Measurements from ENCODE around the gene CAMK1G. TPM values are rescaled to one million over a fixed set of nuclear protein-coding genes. Genes with fewer than 3 reads are reported as not detected.

The CAMK1G gene
- total RNA-seq, 1 experiment from 2014 or later, result not detected

DNA sequence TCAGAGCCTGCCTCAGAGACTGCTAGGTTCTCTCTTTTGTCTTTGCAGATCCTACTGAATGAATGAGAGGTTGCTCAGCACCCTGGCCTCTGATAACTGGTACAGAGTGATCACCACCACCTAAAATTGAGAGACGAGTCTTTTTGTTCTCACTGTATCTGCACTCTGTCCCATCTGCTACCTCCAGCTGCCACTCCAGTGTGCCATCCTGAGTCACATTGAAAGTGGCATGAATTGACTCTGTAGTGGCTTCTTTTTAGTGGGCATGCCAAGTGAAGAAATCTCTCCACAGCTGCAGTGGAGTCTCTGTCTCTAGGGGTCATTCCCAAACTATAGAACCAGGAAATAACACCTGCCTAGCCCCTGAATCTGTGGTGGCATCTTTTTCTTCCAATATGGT, 14.7 kb downstream of the CAMK1G start:
- POLR2A ChIA-PET, result no interaction called here
- Histone ChIP-seq H3K27ac (ENCODE audit: low read depth, low read length) (no peak overlapping the region), H3K4me1 (ENCODE audit: control insufficient read depth in 1 of 2, insufficient read depth in 2 of 2, low read length in 2 of 2) (0 out of 4 replicates have a peak, but pooled peaks cover 0 to 6% of the 10 kb centered on the region in 2 experiments), H3K27me3 (ENCODE audit: insufficient read depth, low read length) (no peaks in the 10 kb centered on the region), H4K20me1 (ENCODE audit: insufficient read depth) (no peaks in the 10 kb centered on the region), H3K4me3 (replicated peaks in 1 of 2; ENCODE audit: low read depth in 1 of 2, low read length in 2 of 2) (no peak overlapping the region), H3K9me3 (ENCODE audit: control insufficient read depth in 1 of 2, insufficient read depth in 1 of 2, low read depth in 1 of 2, low read length in 2 of 2) (no peaks in the 10 kb centered on the region), H3K79me2 (ENCODE audit: insufficient read depth, low read length) (no peaks in the 10 kb centered on the region), H3K4me2 (ENCODE audit: low read length) (no peak overlapping the region), H3K36me3 (ENCODE audit: control insufficient read depth in 1 of 2, insufficient read depth in 2 of 2, low read length in 2 of 2) (no peaks in the 10 kb centered on the region), H3K9ac (ENCODE audit: low read length) (no peak overlapping the region), H3K9me2 (ENCODE audit: insufficient read depth) (no peaks in the 10 kb centered on the region), H2AFZ (ENCODE audit: low read depth, low read length, poor library complexity, severe bottlenecking) (no peak overlapping the region)
- no peak for TF ChIP-seq ZNF274 (IDR thresholded peaks at IDR 0.05; ENCODE audit: low read depth, low read length)
- TF ChIP-seq POLR2AphosphoS5 (IDR thresholded peaks at IDR 0.05; ENCODE audit: low read depth, low read length), result no peak
- no peak for TF ChIP-seq FOSL1 (IDR thresholded peaks at IDR 0.05; ENCODE audit: low read depth)
- no peak for TF ChIP-seq CBX3 (IDR thresholded peaks at IDR 0.05; ENCODE audit: low read depth)
- TF ChIP-seq, protein P1, sequence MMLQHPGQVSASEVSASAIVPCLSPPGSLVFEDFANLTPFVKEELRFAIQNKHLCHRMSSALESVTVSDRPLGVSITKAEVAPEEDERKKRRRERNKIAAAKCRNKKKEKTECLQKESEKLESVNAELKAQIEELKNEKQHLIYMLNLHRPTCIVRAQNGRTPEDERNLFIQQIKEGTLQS (IDR thresholded peaks at IDR 0.05), result no peak
- TF ChIP-seq, protein P2, sequence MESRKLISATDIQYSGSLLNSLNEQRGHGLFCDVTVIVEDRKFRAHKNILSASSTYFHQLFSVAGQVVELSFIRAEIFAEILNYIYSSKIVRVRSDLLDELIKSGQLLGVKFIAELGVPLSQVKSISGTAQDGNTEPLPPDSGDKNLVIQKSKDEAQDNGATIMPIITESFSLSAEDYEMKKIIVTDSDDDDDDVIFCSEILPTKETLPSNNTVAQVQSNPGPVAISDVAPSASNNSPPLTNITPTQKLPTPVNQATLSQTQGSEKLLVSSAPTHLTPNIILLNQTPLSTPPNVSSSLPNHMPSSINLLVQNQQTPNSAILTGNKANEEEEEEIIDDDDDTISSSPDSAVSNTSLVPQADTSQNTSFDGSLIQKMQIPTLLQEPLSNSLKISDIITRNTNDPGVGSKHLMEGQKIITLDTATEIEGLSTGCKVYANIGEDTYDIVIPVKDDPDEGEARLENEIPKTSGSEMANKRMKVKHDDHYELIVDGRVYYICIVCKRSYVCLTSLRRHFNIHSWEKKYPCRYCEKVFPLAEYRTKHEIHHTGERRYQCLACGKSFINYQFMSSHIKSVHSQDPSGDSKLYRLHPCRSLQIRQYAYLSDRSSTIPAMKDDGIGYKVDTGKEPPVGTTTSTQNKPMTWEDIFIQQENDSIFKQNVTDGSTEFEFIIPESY (IDR thresholded peaks at IDR 0.05; ENCODE audit: extremely low read depth, insufficient replicate concordance, low read length), result no peak
- no peak for TF ChIP-seq POLR2A (IDR thresholded peaks at IDR 0.05; ENCODE audit: borderline replicate concordance, extremely low read depth, insufficient read depth, insufficient read length)
- TF ChIP-seq, protein P3, sequence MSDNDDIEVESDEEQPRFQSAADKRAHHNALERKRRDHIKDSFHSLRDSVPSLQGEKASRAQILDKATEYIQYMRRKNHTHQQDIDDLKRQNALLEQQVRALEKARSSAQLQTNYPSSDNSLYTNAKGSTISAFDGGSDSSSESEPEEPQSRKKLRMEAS (IDR thresholded peaks at IDR 0.05), result no peak
- TF ChIP-seq EZH2 (IDR thresholded peaks at IDR 0.05), result no peak
- DNase-seq (ENCODE audit: low read depth, low spot score) (no peak), ATAC-seq (no peak)
- CTCF ChIA-PET, result no interaction called here
- intact Hi-C loops (cut with micrococcal nuclease), result no loop called here
- no TSS peak for BruUV-seq (replicated peaks)
- RAD21 ChIA-PET (ENCODE audit: low non-redundant PET in 1 of 2, low total read pairs in 2 of 2, uncharacterized antibody in 2 of 2, unreplicated experiment in 2 of 2), result interaction anchor here in 1 of 2 experiments (0.6 kb wide), 1 partner anchor 14 kb away, joined by 4 read pairs; no protein-coding TSS in a partner anchor
